HPDE6-E6E7 (cell line): ENCODE data around the gene SLC39A13.

Experiments used
- DNase-seq: peaks from one replicate; pipeline ENCODE4 v3.0.0; 2011; ENCODE audit warnings: missing footprints; ENCODE audit errors: extremely low spot score

Gene SLC39A13

GRCh38 chr11:47453365-47453764 is 45.0 kb downstream of the SLC39A13 start:
- no peak for DNase-seq

- DNase-seq: peak; percentile 62
These were observed 45.9 kb downstream of the SLC39A13 start for GRCh38 chr11:47454258-47454671.

GRCh38 chr11:47460571-47461235 is 52.3 kb downstream of the SLC39A13 start:
- no peak for DNase-seq

DNA sequence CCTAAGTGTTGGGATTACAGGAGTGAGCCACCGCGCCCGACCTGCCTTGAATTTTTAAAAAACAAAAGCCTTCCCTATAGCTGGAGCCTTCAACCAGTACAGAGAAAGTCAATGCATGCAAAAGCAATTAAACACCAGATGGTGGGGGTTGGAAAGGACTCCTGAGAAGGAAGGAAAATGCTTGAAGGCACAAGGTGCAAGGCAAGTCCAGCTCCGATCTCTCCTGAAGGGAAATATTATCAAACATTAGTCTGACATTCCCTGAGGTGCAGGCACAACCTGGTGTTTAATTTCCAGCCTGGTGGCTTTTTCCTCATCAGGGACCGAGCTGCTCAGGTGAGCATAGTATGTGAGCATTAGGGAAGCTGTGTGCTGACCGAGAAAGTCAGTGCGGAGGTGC is 53.5 kb downstream of the SLC39A13 start:
- DNase-seq: no peak

- no peak for DNase-seq
These were observed 56.1 kb downstream of the SLC39A13 start for GRCh38 chr11:47464483-47464882.
